Panc1 (cell line): ENCODE data around the gene WDFY2.
"Not testable (repeated sequence)": the region's sequence is repeated elsewhere in the genome, so short reads cannot be mapped to it uniquely, and the experiment has no call there.

Experiments used
- CTCF ChIP-seq: fragments of 450-650 bp; IDR thresholded peaks from 2 replicates; pipeline ENCODE4 v1.5.1; 2017; ENCODE audit warnings: mild to moderate bottlenecking
- POLR2AphosphoS5 ChIP-seq: IDR thresholded peaks from 2 replicates; pipeline ENCODE4 v1.6.1; 2012; ENCODE audit warnings: mild to moderate bottlenecking, low read depth, low read length, moderate library complexity
- REST ChIP-seq, 2 experiments: IDR thresholded peaks; 2 replicates each; pipeline ENCODE4 v1.6.1; 2011 to 2012; ENCODE audit warnings: low read depth in 2 of 2, control low read depth in 1 of 2, low read length in 1 of 2, mild to moderate bottlenecking in 1 of 2, moderate library complexity in 1 of 2; ENCODE audit not compliant: insufficient read depth in 1 of 2

GRCh38 chr13:51652193-51652592 is 67.9 kb downstream of the WDFY2 start:
- TF ChIP-seq CTCF; POLR2AphosphoS5; REST (IDR thresholded peaks at IDR 0.05; ENCODE audit: insufficient read depth in 1 of 2, low read depth in 2 of 2, low read length in 1 of 2): not testable (repeated sequence)
